IPS-NIHi11 (cell line): ENCODE data around the gene KDELR3.

ENCODE experiments used
- DNase-seq: peaks from one replicate; pipeline ENCODE4 v3.0.0; 2012; ENCODE audit warnings: mixed read lengths, low spot score

Gene KDELR3

DNA sequence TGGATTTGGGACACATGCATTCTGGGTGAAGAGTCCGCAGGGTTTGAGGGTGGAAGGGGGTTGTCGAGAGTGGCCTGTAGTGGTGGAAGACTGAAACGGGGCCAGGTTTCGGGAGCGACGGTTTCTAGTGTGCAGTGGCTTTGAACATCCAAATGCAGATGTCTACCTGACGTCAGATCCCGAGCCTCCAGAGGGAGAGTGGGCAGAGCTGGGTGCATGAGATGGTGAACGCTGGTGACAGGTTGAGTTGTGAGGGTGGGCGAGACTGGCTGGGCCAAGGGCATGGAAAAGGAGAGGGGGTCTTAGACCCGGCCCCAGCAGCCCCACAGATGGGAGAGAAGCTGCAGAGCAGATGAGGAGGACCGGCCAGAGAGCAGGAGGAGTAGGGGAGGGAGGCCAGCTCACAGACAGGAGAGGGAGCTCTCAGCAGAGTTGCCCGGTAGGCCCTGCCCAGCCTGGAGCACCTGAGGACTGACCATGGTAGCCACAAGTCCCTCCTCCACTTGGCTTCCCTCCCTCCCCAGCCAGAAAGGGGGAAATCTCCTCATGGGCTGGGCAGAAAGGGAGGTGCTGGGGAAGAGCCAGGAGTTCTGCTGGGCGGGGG, 27.0 kb upstream of the KDELR3 start:
- DNase-seq: no peak

- DNase-seq: no peak
These were observed 26.1 kb upstream of the KDELR3 start for GRCh38 chr22:38441620-38442287.

GRCh38 chr22:38442967-38443627, 24.8 kb upstream of the KDELR3 start:
- no peak for DNase-seq

GRCh38 chr22:38443628-38444521, 24.0 kb upstream of the KDELR3 start:
- no peak for DNase-seq

- no peak for DNase-seq
These were observed 23.1 kb upstream of the KDELR3 start for GRCh38 chr22:38444783-38445182.

DNA sequence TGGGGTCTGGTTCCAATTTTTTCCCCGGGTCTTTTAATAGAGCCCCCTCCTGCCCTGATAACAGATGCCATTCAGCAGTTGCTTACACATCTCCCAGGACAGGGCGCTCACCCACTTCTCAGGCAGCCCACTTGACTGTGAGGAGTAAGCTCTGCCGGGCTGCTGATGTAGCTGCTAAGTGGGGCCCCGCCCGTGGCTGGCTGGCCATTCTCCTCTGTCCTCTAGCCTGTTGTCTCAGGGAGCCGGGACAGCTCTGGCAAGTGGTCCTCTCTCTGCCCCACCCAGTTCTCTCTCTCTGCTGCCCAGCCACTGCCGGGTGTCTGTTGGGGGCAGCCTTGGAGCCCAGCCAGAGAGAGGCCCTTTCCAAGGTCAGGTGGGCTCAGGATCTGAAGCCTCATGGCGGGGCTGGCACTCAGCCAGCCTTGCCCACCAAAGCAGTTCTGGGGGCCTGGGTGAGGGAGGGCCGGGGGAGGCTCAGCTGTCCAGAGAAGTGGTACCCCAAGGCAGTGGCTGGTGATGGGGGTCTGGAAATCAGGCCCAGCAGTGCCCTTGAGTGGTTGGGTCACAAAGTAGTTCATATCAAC, 21.8 kb upstream of the KDELR3 start:
- DNase-seq: no peak

DNA sequence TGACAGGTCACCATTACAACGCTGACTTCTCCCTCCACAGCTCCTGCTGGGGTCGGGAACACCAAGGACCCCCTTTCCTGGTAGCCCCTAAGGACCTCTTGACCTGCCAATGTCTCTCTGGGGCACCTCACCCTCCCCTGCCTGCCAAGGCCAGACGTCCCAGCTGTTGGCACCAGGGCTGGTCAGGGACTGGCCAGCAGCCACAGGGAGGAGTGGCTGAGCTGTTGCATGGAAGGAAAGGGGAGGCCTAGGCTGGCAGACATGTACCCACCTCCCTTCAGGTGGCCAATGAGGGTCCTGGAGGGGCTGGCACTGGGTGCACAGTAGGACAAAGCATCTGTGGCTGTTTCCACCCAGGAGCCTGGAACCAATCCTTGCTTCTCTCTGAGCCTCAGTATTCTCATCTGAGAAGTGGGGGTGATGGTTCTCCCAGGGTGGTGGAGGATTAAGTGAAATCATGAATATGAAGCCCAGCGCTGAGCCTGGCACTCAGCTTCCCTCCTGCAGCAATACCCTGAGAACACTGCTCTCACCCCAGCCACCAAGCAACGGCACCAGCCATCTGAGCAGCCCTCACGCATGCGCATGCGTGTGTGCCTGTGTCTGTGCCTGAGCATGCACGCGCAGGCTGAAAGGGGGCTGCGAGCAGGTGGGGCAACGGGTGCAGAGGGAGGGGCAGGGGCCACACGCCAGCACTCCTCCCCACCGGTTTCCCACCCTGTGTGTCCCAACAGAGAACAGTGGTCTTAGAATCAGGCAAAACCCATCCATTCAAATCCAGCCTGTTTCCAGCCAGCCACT, 18.8 kb upstream of the KDELR3 start:
- no peak for DNase-seq

DNA sequence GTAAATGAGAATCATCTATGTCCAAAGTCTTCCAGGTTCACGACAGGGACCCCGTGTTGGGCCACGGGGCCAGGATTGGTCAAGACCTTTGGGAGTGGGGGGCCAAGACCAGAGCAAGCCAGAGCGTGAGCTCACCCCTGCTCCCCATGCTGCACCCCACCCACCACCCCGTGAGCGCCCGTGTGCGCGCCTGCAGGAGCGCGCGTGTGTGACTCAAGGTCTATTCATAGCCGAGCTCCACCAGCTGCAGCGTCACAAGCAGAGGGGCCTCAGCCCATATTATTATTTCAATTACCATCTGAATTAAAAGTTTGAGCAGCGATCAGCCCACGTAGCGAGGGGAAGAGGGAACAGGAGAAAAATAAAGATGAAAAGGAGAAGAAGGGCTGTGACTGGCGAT, 18.1 kb upstream of the KDELR3 start:
- no peak for DNase-seq

DNA sequence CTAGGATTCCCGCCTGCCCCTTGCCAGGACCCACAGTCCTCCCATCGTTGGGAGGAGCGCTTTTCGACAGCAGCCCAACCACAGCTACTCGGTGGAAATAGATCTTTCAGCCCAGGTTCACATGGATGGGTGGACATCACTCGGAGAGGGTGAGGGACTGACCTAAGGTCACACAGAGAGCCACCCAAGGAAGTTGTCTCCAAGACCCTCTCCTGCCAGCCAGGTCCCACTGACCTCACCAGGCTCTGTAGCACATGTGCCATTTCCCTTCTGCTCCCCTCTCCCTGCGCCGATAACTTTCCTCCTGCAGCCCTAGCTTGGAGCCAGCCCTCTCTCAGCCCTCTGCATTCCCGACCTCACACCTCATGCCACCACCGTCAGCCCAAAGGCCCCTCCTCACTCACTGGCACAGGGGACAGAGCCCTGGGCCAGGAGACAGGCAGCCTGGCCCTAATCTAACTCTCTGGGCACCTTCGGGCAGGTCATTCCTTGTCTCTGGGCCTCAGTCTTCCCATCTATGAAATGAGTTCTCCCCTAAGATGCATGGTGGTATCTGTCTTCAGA, 17.6 kb upstream of the KDELR3 start:
- DNase-seq: no peak

DNA sequence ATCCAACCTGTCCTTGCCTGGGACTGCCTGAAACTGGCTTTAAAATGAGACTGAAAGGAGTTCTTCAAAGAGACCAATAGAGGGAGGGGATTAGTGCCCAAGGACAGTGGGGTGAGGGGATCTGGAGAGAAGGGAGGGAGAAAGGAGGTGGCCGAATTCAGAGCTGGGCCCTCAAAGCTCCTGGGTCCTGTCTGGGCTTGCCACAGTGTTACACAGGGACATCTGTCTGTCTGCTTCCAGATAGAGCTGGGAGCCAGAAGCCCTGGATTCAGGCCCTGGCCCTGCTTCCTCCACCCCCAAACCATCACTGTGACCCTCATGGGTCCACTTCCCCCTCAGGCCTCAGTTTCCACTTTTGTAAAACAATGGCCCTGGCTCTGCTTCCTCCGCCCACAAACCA, 16.5 kb upstream of the KDELR3 start:
- no peak for DNase-seq

- DNase-seq: no peak
These were observed 16.0 kb upstream of the KDELR3 start for GRCh38 chr22:38451864-38452263.

DNA sequence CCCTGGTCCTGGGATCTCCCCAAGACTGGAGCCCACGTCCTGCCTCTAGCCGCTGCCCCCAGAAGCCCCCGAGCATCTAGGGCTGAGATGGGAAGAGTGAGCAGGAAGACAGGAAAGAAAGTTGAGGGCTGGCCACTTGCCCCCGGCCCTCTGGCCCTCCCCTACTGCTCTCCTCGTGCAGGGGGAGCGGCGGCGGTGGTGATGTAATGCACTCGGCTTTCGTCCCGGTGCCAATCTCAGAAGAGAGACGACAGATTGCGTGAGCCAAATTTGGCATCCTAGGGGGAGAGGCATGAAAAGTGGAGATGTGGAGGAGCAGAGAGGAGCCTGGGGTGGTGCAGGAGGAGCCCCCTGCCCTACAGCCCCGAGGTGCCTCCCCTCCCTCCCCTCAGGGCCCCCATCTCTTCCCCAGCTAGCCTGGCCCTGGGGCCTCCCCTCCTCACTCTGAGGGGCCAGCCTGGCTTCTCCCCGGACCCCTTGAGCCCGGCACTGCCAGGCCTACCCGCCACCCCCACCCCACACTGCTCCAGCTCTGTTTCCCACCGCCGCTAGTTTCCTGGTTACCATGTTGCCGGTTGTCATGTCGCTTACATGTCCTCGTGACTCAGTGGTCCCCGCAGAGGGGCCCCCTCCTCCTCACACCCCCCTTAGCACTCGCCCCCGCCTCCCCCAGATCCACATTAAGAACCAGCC, 15.4 kb upstream of the KDELR3 start:
- DNase-seq: no peak

DNA sequence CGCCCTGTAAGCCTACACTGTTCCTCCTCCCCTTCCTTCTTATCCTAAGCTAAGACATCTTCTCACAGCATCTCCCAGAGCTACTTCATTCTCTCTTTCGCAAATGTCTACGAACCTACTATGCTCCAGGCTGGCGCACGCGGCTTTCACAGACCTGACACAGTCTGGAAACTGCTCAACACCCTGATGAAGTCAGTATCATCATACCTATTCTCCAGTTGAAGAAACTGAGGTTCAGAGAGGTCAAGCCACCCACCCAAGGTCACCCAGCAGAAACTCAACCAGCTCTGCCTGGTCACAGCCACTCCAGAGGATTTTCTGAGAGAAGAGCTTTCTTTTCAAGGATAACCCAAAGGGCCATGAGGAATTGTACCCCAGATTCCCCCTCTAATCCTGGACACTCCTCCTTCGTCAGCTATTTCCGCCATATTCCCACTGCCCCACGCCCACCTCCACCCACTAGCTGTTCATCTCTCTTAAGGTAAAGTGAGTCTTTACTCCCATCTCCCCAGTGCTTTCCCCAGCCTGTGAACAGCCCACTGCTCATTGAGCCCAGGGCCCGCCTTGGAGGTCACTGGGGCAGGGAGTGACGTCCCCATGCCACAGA, 14.7 kb upstream of the KDELR3 start:
- no peak for DNase-seq

DNA sequence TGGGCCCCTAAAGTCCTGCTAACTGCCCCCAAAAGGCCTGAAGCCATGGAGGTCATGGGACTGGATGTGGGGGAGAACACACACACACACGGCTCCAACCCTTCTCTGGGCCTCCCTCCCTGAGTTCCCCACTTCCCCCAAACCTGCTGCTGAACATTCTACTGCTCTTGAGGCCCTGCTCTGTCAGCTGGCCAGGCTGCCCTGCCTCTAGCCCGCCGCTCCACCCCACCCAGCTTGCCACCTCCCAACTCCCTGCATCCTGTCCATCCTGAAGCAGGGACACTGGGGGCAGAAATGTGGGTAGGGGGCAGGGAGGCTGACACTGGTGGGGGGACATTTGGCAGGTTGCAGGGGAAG, 13.9 kb upstream of the KDELR3 start:
- no peak for DNase-seq

- peak; percentile 54 for DNase-seq
These were observed 13.4 kb upstream of the KDELR3 start for GRCh38 chr22:38454353-38455075.

DNA sequence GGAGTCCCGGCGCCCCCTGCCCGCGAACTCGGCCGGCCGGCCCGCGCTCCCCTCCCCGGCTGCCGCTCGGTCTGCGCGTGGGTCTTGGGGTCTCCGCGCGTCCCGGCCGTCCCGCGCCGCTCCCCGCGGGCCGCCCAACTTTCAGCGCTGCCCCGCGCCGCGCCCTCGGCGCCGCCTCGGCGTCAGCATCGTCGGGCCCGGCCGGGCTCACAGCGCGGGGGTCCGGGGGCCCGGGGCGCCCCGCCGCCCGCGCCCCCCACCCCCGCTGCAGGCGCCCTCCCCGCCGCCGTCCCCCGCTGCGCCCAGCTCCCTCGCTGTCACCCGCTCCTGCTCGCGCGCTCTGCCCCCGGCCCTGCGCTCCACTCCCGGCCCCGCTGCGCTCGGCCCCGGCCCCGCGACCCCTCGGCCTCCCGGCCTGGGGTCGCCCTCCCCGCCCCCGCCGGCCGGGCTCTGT, 12.8 kb upstream of the KDELR3 start, which contains the start of gene KCNJ4:
Gene KCNJ4 (minus strand): TSS at position 124 of the 454 bp plus-strand sequence. CDS start 27,067 bp downstream, outside the sequence.
- peak; percentile 60 for DNase-seq

DNA sequence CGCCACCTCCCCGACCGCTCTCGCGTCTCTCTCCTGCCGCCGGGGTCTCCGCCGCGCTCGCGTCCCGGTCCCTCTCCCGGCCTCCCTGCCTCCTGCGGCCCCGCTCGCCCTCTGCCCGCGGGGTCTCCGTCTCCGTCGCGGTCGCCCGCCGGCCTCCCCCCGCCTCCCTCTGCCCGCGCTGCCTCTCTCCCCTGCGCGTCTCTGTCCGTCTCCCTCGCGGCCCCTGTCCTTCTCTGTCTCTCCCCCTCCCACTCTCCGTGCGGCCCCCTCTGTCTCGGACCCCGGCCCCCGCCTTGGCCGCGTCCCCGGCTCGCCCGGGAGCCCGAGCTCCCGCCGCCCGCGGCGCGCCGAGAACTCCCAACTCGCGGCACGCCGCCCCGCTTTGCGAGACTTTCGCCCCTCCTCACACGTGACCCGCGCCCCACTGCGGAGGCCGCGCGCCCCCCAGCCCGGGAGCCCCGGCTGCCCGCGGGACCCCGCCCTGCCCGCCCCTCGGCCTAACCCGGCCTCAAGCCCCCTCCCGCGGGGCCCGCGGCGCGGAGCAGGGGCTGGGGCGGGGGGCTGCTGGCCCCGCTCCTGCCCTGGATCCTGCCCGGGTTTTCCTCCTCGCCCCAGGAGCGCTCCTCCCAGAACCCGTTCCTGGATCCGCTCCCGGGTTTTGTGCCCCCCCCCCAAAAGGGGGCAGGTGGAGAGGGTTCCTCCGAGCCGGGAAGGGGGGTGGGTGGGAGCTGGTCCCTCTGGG, 12.2 kb upstream of the KDELR3 start:
- DNase-seq: peak; percentile 86

GRCh38 chr22:38456272-38456835, 11.5 kb upstream of the KDELR3 start:
- DNase-seq: no peak
